K562 (cell line): ENCODE results near the gene LIN28A. TPM values are rescaled to one million over a fixed set of nuclear protein-coding genes. Genes with fewer than 3 reads are reported as not detected.

Source experiments
- AFF4 ChIP-seq: sonication (generic); formaldehyde crosslinking; IDR thresholded peaks from 2 replicates; pipeline ENCODE4 v1.8.0; 2023; ENCODE audit warnings: mild to moderate bottlenecking, missing genetic modification reagents
- E4F1 ChIP-seq: fragments of 250-450 bp; sonication (Bioruptor Pico); IDR thresholded peaks from 2 replicates; pipeline ENCODE4 v1.5.0; 2021; ENCODE audit warnings: mild to moderate bottlenecking, borderline replicate concordance
- ESRRB ChIP-seq: fragments of 250-450 bp; sonication (Bioruptor Pico); IDR thresholded peaks from 2 replicates; pipeline ENCODE4 v1.5.0; 2020; ENCODE audit warnings: mild to moderate bottlenecking, moderate library complexity, borderline replicate concordance
- IFI16 ChIP-seq: fragments of 250-450 bp; sonication (Bioruptor Pico); IDR thresholded peaks from 2 replicates; pipeline ENCODE4 v2.1.2; 2022; ENCODE audit warnings: mild to moderate bottlenecking, inconsistent platforms
- L3MBTL2 ChIP-seq: fragments of 450-650 bp; IDR thresholded peaks from 2 replicates; pipeline ENCODE4 v1.6.1; 2016; ENCODE audit warnings: mild to moderate bottlenecking, moderate library complexity
- NR3C1 ChIP-seq: sonication (generic); formaldehyde crosslinking; IDR thresholded peaks from 2 replicates; pipeline ENCODE4 v1.8.1; 2022; ENCODE audit warnings: missing genetic modification reagents
- RBM15 ChIP-seq: fragments of 200-400 bp; formaldehyde crosslinking; IDR thresholded peaks from 2 replicates; pipeline ENCODE4 v1.6.1; 2018; ENCODE audit warnings: mild to moderate bottlenecking, low read length, moderate library complexity; ENCODE audit not compliant: insufficient read depth
- SMAD4 ChIP-seq: fragments of 250-450 bp; sonication (Bioruptor Pico); conservative IDR thresholded peaks from 2 replicates; pipeline ENCODE4 v1.8.0; 2021; ENCODE audit warnings: inconsistent platforms, mild to moderate bottlenecking, moderate library complexity
- USF2 ChIP-seq: sonication (generic); formaldehyde crosslinking; IDR thresholded peaks from 2 replicates; pipeline ENCODE4 v1.5.0; 2020; ENCODE audit warnings: missing genetic modification reagents
- ZNF318 ChIP-seq, 2 experiments: fragments of 450-650 bp; IDR thresholded peaks; 2 replicates each; pipeline ENCODE4 v1.6.1; 2016; ENCODE audit warnings: mild to moderate bottlenecking in 2 of 2, borderline replicate concordance in 1 of 2, low read depth in 1 of 2, moderate library complexity in 1 of 2
- ZNF695 ChIP-seq: fragments of 450-650 bp; formaldehyde crosslinking; IDR thresholded peaks from 2 replicates; pipeline ENCODE4 v1.4.0; 2020; ENCODE audit warnings: mild to moderate bottlenecking, moderate library complexity
- ZNF79 ChIP-seq: fragments of 250-450 bp; sonication (Bioruptor Pico); IDR thresholded peaks from 2 replicates; pipeline ENCODE4 v1.4.0; 2020; ENCODE audit warnings: low read depth, mild to moderate bottlenecking, moderate library complexity
- polyA plus RNA-seq, 8 experiments: library from polyadenylated mRNA; depleted of rRNA in 4 of 8; stranded (reverse) in 5 of 8; unstranded in 3 of 8; fragments of >200 nt; fragmentation: Nextera tagmentation in 2 of 8; fragmentation: Illumina TruSeq in 1 of 8; extraction: Ambion mirVana in 2 of 8; extraction: Trizol in 1 of 8; gene quantifications; 2 replicates each; pipeline versions ENCODE4 v1.2.1 to v1.2.3, GENCODE V29; 2011 to 2014; ENCODE audit warnings: inconsistent platforms in 1 of 8, missing spikeins in 1 of 8
- total RNA-seq, 7 experiments: library from RNA; depleted of rRNA in 6 of 7; stranded (reverse); fragments of >200 nt in 6 of 7; fragmentation: Illumina TruSeq in 2 of 7; extraction: Trizol in 2 of 7; gene quantifications; 2 replicates each; pipeline versions ENCODE4 v1.2.1 to v1.2.3, GENCODE V29; 2011 to 2021; ENCODE audit warnings: low replicate concordance in 1 of 7

The LIN28A gene
- total and polyA plus RNA-seq, 9 of the 15 experiments (the other 6 are each of a cell fraction or from before 2014, with no cell fraction given) = 0.80 to 5.4 (median 3.9) TPM

- no peak for TF ChIP-seq E4F1
- 0 out of 2 replicates have a peak, but pooled peaks have one; percentile 60 for TF ChIP-seq ZNF695 (CRISPR knock-in tag)
- TF ChIP-seq IFI16 (CRISPR knock-in tag) = peak; percentile 75
- TF ChIP-seq ZNF318 (IDR thresholded peaks at IDR 0.05; ENCODE audit: borderline replicate concordance in 1 of 2, low read depth in 1 of 2) = no peak
- TF ChIP-seq AFF4 (CRISPR knock-in tag) = peak; percentile 100
- peak; percentile 85 for TF ChIP-seq USF2 (CRISPR knock-in tag)
- no peak for TF ChIP-seq ESRRB (CRISPR knock-in tag)
- peak; percentile 100 for TF ChIP-seq NR3C1 (CRISPR knock-in tag)
- peak; percentile 93 for TF ChIP-seq SMAD4 (CRISPR knock-in tag)
- TF ChIP-seq L3MBTL2 = no peak
- peak; percentile 52; the same call in 1 of the 2 replicates for TF ChIP-seq ZNF79 (CRISPR knock-in tag)
- no peak for TF ChIP-seq RBM15
Measured at GRCh38 chr1:26408604-26409003, 2.0 kb upstream of the LIN28A start (continued).
